Measurements from ENCODE around the gene FERMT1. TPM values are rescaled to one million over a fixed set of nuclear protein-coding genes. Genes with fewer than 3 reads are reported as not detected.
"Not testable (repeated sequence)": the region's sequence is repeated elsewhere in the genome, so short reads cannot be mapped to it uniquely, and the experiment has no call there.

FERMT1 gene
- total RNA-seq, 1 donor from 2014 or later, result 0.63 TPM

- no peaks in the 10 kb centered on the region for H3K4me1 ChIP-seq
- H3K27ac ChIP-seq (replicated peaks), result no peak overlapping the region
- no peak for DNase-seq
- TF ChIP-seq CTCF (IDR thresholded peaks at IDR 0.05; ENCODE audit: borderline replicate concordance), result no peak
- H3K9me3 ChIP-seq (replicated peaks), result peaks cover 25% of the 10 kb centered on the region
- no peaks in the 10 kb centered on the region for H3K27me3 ChIP-seq (ENCODE audit: low read depth)
- intact Hi-C loops (cut with micrococcal nuclease), result no loop called here
- H3K36me3 ChIP-seq, result peaks cover 11% of the 10 kb centered on the region
- H3K4me3 ChIP-seq, result no peak overlapping the region
These were observed 7.5 kb downstream of the FERMT1 start for GRCh38 chr20:6115221-6115895.

GRCh38 chr20:6114696-6115095, 8.1 kb downstream of the FERMT1 start:
- DNase-seq, result no peak
- Histone ChIP-seq H3K27me3 (ENCODE audit: low read depth) (no peaks in the 10 kb centered on the region), H3K4me3 (no peak overlapping the region), H3K27ac (replicated peaks) (no peak overlapping the region), H3K9me3 (replicated peaks) (peaks cover 25% of the 10 kb centered on the region), H3K4me1 (no peaks in the 10 kb centered on the region), H3K36me3 (peaks cover 11% of the 10 kb centered on the region)
- intact Hi-C loops (cut with micrococcal nuclease), result no loop called here
- no peak for TF ChIP-seq CTCF (IDR thresholded peaks at IDR 0.05; ENCODE audit: borderline replicate concordance)

- no peaks in the 10 kb centered on the region for H3K27me3 ChIP-seq (ENCODE audit: low read depth)
- intact Hi-C loops (cut with micrococcal nuclease), result no loop called here
- H3K4me3 ChIP-seq, result no peak overlapping the region
- H3K27ac ChIP-seq (replicated peaks), result no peak overlapping the region
- no peak for DNase-seq
- H3K36me3 ChIP-seq, result peaks cover 11% of the 10 kb centered on the region
- H3K4me1 ChIP-seq, result no peaks in the 10 kb centered on the region
- H3K9me3 ChIP-seq (replicated peaks), result peaks cover 25% of the 10 kb centered on the region
- no peak for TF ChIP-seq CTCF (IDR thresholded peaks at IDR 0.05; ENCODE audit: borderline replicate concordance)
These were observed 8.9 kb downstream of the FERMT1 start for GRCh38 chr20:6113951-6114350.

GRCh38 chr20:6112965-6113364, 9.9 kb downstream of the FERMT1 start:
- DNase-seq; H3K4me1 ChIP-seq; H3K27ac ChIP-seq (replicated peaks); intact Hi-C loops (cut with micrococcal nuclease); H3K27me3 ChIP-seq (ENCODE audit: low read depth); H3K4me3 ChIP-seq: not testable (repeated sequence)
- Histone ChIP-seq H3K9me3 (replicated peaks) (peaks cover 25% of the 10 kb centered on the region), H3K36me3 (peaks cover 11% of the 10 kb centered on the region)

- intact Hi-C loops (cut with micrococcal nuclease), result no loop called here
- DNase-seq, result no peak
- no peaks in the 10 kb centered on the region for H3K27me3 ChIP-seq (ENCODE audit: low read depth)
These were observed 14.5 kb downstream of the FERMT1 start for GRCh38 chr20:6108330-6108729.

More at GRCh38 chr20:6108330-6108729, 14.5 kb downstream of the FERMT1 start:
- Histone ChIP-seq H3K4me3 (no peak overlapping the region), H3K27ac (replicated peaks) (no peak overlapping the region), H3K36me3 (no peaks in the 10 kb centered on the region), H3K4me1 (no peaks in the 10 kb centered on the region), H3K9me3 (replicated peaks) (peaks cover 5% of the 10 kb centered on the region)
- no peak for TF ChIP-seq CTCF (IDR thresholded peaks at IDR 0.05; ENCODE audit: borderline replicate concordance)
